GM21825 (cell line): Measurements from ENCODE around the gene SMAD1.
"Not testable (repeated sequence)": the region's sequence is repeated elsewhere in the genome, so short reads cannot be mapped to it uniquely, and the experiment has no call there.

ENCODE experiments used
- ATAC-seq: cut with Tn5 transposase; IDR thresholded peaks from one replicate; pipeline ENCODE4 v1.9.1; 2021; ENCODE audit warnings: mild to moderate bottlenecking, moderate library complexity; ENCODE audit not compliant: unreplicated experiment

Gene SMAD1

GRCh38 chr4:145525291-145525740 is 43.7 kb downstream of the SMAD1 start:
- ATAC-seq, result no peak

- no peak for ATAC-seq
These were observed 46.1 kb downstream of the SMAD1 start for GRCh38 chr4:145527773-145528172.

DNA sequence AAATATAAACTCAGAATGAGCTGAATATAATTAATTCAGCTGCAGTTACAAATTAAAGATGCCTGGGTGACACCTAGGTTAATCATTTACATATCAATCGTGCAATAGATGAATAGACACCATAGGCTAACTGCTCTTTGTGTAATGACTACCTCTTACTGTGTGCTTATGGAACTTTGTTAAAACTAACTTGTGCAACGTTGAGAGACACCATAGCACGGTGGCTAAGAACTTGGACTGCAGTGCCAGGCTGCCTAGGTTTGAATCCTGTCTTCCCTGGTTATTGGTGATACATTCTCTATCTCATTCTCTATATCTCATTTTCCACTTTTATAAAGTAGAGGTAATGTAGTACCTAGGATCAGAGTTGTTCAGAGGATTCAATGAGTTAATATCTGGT is 46.9 kb downstream of the SMAD1 start:
- ATAC-seq, result no peak

- no peak for ATAC-seq
These were observed 48.5 kb downstream of the SMAD1 start for GRCh38 chr4:145530189-145530588.

- no peak for ATAC-seq
These were observed 49.0 kb downstream of the SMAD1 start for GRCh38 chr4:145530662-145531061.

DNA sequence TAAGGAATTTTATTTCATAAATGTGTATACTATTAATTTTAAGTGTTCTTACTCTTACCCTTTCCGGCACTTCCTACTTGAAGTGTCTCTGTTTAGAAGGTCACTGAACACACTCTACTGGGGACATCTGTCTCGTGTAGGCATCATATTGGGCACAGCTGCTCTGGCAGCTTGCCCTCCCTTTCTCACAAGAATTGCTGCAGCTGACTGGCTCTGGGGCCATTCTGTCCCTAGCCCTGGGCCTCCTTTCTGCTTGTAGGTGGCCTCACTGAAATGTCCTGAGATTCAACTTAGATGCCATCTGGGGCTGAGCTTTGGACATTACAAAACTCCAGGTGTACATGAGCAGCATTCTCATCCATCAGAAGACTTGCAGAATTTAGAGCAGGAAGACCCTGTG is 49.6 kb downstream of the SMAD1 start:
- no peak for ATAC-seq

GRCh38 chr4:145531859-145532258 is 50.2 kb downstream of the SMAD1 start:
- ATAC-seq, result no peak

DNA sequence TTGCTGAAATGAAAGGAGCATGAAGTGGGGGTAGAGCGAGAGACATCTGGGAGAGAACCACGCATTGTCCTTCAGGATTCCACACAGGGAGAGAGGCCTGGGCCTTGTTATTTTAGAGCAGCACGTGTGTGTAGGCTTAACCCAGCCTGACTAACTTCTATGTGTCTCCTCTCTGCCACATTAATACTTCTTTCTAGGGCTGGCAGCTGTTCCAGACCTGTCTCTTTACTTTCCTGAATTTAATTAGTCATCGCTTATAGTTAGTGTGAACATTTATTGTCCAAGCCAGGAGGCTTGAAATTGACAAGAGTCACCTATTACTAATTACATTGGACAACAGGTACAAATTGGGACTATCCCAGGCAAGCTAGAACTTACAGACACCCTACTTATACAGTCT is 51.3 kb downstream of the SMAD1 start:
- ATAC-seq, result no peak

GRCh38 chr4:145533415-145533814 is 51.8 kb downstream of the SMAD1 start:
- not testable (repeated sequence) for ATAC-seq

DNA sequence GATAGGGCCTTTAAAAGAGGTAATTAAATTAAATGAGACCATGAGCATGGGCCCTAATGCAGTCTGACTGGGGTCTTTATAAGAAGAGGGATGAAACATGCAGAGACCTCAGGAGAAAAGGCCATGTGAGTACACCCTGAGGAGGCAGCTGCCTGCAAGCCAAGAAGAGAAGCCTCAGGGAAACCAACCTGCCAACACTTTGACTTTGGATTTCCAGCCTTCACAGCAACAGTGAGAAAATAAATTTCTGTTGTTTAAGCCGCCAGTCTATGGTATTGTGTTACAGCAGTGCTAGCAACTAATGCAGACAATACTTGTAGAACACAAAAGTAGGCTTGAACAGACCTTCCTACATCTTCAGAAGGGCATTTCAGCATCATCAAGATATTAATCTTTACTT is 52.3 kb downstream of the SMAD1 start:
- ATAC-seq, result no peak

- ATAC-seq, result no peak
These were observed 53.5 kb downstream of the SMAD1 start for GRCh38 chr4:145535202-145535601.

GRCh38 chr4:145536044-145536443 is 54.4 kb downstream of the SMAD1 start:
- no peak for ATAC-seq

GRCh38 chr4:145538596-145538995 is 56.9 kb downstream of the SMAD1 start:
- ATAC-seq, result no peak

DNA sequence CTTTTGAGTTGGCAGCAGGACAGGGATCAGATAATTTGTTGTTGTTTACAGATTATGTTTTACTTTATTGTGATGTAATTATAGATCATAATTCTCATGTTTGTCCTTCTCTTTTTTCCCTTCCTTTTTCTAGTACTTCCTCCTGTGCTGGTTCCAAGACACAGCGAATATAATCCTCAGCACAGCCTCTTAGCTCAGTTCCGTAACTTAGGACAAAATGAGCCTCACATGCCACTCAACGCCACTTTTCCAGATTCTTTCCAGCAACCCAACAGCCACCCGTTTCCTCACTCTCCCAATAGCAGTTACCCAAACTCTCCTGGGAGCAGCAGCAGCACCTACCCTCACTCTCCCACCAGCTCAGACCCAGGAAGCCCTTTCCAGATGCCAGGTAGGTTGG is 58.0 kb downstream of the SMAD1 start:
- no peak for ATAC-seq

GRCh38 chr4:145540235-145540634 is 58.6 kb downstream of the SMAD1 start:
- no peak for ATAC-seq

DNA sequence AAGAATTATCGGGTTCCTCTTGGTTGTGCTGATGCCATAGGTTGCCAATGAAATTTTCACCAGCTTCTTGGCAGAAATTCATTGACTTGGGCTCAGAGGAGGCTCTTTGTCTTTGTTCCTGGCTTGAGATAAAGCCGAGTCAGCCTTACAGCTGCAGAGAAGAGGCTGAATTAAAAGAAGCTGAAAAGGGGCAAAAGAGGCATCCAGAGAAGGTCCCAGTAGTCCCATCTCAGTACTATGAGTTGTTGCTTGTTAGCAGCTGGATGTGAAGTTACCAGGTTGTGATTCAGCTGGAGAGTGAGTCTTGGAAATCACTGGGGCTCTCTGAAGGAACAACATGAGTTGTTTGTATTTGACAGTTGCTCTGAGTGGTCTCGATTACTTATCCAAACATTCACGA is 59.7 kb downstream of the SMAD1 start:
- ATAC-seq, result no peak

GRCh38 chr4:145545031-145545430 is 63.4 kb downstream of the SMAD1 start:
- ATAC-seq, result no peak

GRCh38 chr4:145545538-145546174 is 64.0 kb downstream of the SMAD1 start:
- ATAC-seq, result no peak

GRCh38 chr4:145546175-145546915 is 64.7 kb downstream of the SMAD1 start:
- ATAC-seq, result no peak

DNA sequence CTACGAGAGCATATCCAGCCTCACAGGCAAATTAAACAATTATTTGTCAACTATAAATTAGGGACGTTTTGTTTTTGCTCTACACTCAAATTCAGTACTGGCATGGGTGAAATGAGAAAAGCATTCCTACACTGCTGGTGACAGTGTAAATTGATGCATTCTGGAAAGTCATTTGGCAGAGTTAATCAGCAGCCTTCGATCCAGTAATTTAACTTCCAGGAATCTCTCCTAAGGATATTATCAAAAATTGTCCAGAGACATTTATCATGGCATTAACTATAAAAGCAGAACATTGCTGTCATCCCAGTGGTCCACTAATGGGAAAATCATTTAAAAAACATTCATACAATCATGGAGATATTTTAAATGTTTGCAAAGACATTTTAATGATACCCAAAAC is 70.0 kb downstream of the SMAD1 start:
- no peak for ATAC-seq

DNA sequence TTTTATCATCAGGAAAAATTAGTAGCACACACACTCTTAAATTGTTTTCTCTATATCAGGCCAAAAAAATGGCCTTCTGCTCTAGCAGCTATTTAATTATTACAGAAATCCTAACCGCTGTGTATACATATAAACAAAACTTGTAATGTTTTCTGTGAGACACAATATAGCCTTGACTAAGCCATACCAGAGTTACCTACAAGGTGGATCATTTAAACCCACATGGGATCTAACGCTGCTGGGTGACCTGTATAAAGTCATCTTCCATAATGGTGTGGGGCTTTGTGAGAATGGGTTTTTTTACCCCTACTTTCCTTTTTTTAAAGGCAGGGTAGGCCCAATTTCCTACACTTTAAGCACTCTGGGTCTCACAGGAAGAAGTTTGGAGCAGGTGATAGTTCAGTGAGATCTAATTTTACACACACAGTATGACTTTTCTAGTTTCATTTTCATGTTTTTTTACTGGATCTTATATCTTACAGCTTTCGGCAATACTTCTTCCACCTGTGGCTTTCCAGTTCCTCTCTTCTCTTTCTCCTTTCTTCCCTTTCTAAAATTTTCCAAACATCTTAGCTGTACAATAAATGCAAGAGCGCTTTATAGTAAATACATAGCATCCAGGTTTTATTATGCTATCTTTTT is 70.6 kb downstream of the SMAD1 start:
- peak; percentile 82 for ATAC-seq

GRCh38 chr4:145553375-145553774 is 71.7 kb downstream of the SMAD1 start:
- ATAC-seq, result no peak
